ENCODE results near the gene HOXA13.

Gene HOXA13

GRCh38 chr7:27170426-27171324, 29.2 kb downstream of the HOXA13 start:
- no peak for DNase-seq (ENCODE audit: low read depth)

GRCh38 chr7:27169658-27170425, 30.0 kb downstream of the HOXA13 start:
- no peak for DNase-seq (ENCODE audit: low read depth)

- DNase-seq (ENCODE audit: low read depth): no peak
Observed at GRCh38 chr7:27168265-27168947, 31.5 kb downstream of the HOXA13 start.

GRCh38 chr7:27167916-27168264, 32.0 kb downstream of the HOXA13 start:
- no peak for DNase-seq (ENCODE audit: low read depth)

- no peak for DNase-seq (ENCODE audit: low read depth)
Observed at GRCh38 chr7:27166531-27167505, 33.1 kb downstream of the HOXA13 start.

- DNase-seq (ENCODE audit: low read depth): no peak
Observed at GRCh38 chr7:27165996-27166530, 33.8 kb downstream of the HOXA13 start.

- no peak for DNase-seq (ENCODE audit: low read depth)
Observed at GRCh38 chr7:27165089-27165995, 34.5 kb downstream of the HOXA13 start, which contains the start of gene HOXA9. Gene HOXA9 (minus strand): TSS chr7:27165537. CDS start chr7:27165457, 80 bp downstream.

GRCh38 chr7:27164367-27165088, 35.4 kb downstream of the HOXA13 start:
- DNase-seq (ENCODE audit: low read depth): no peak

GRCh38 chr7:27164045-27164366, 35.9 kb downstream of the HOXA13 start:
- DNase-seq (ENCODE audit: low read depth): no peak

GRCh38 chr7:27163288-27164044, 36.4 kb downstream of the HOXA13 start:
- no peak for DNase-seq (ENCODE audit: low read depth)

- DNase-seq (ENCODE audit: low read depth): no peak
Observed at GRCh38 chr7:27162561-27163287, 37.2 kb downstream of the HOXA13 start.

- DNase-seq (ENCODE audit: low read depth): no peak
Observed at GRCh38 chr7:27161721-27162560, 38.0 kb downstream of the HOXA13 start.

GRCh38 chr7:27161214-27161720, 38.6 kb downstream of the HOXA13 start:
- DNase-seq (ENCODE audit: low read depth): no peak

- no peak for DNase-seq (ENCODE audit: low read depth)
Observed at GRCh38 chr7:27160546-27161213, 39.2 kb downstream of the HOXA13 start.

GRCh38 chr7:27160145-27160545, 39.7 kb downstream of the HOXA13 start:
- DNase-seq (ENCODE audit: low read depth): no peak
